ENCODE measurements around the gene CHD6. TPM values are rescaled to one million over a fixed set of nuclear protein-coding genes. Genes with fewer than 3 reads are reported as not detected.
A peak's percentile ranks its signal among the peaks of the same experiment; 100 is the strongest.

The CHD6 gene
- total and polyA plus RNA-seq, 2 of the 13 experiments (the other 11 are each of a cell fraction or from before 2014, with no cell fraction given): 14.4 to 52.0 TPM

GRCh38 chr20:41509316-41510200, 108.6 kb downstream of the CHD6 start (continued):
- TF ChIP-seq HINFP (CRISPR knock-in tag; IDR thresholded peaks at IDR 0.05; ENCODE audit: low read depth) (no peak), U2AF1 (optimal IDR thresholded peaks at IDR 0.05; ENCODE audit: low read depth, low read length) (no peak), ZNF879 (CRISPR knock-in tag; IDR thresholded peaks at IDR 0.05) (no peak), PRPF4 (IDR thresholded peaks at IDR 0.05; ENCODE audit: low read depth, low read length, poor library complexity, severe bottlenecking) (no peak), LBX2 (CRISPR knock-in tag; IDR thresholded peaks at IDR 0.05; ENCODE audit: borderline replicate concordance) (no peak), HCFC1 (IDR thresholded peaks at IDR 0.05; ENCODE audit: low read depth, low read length) (no peak), RNF219 (CRISPR knock-in tag; IDR thresholded peaks at IDR 0.05) (no peak), CBX5 (CRISPR knock-in tag; IDR thresholded peaks at IDR 0.05; ENCODE audit: borderline replicate concordance) (0 out of 2 replicates have a peak, but pooled peaks have one; percentile 52), ZNF205 (CRISPR knock-in tag; IDR thresholded peaks at IDR 0.05) (no peak), NFAT5 (CRISPR knock-in tag; IDR thresholded peaks at IDR 0.05) (no peak), SIN3A (IDR thresholded peaks at IDR 0.05; ENCODE audit: borderline replicate concordance, low read depth, low read length) (no peak), ZNF776 (CRISPR knock-in tag; IDR thresholded peaks at IDR 0.05) (no peak), PCBP1 (IDR thresholded peaks at IDR 0.05; ENCODE audit: borderline replicate concordance, low read depth, low read length) (no peak), WIZ (CRISPR knock-in tag; IDR thresholded peaks at IDR 0.05) (no peak), ZMYM3 (CRISPR knock-in tag; IDR thresholded peaks at IDR 0.05) (no peak), MXD4 (CRISPR knock-in tag; IDR thresholded peaks at IDR 0.05) (no peak)

All from HepG2 (cell line).